T-helper 1 cell treated with Interleukin-12 subunit alpha and Interleukin-12 subunit beta and Interleukin-4 antibody, amounts not matched to agents 30 ng/mL and 1 ng/mL, for 36 hours (primary cell): ENCODE data around the gene DPF1. TPM values are rescaled to one million over a fixed set of nuclear protein-coding genes. Genes with fewer than 3 reads are reported as not detected.

Experiments
- intact Hi-C: fragments of 100-400 bp; cut with micrococcal nuclease; formaldehyde crosslinking; loops from one replicate; pipeline ENCODE4 v1.15.1; 2024
- total RNA-seq: library from RNA; stranded (reverse); gene quantifications from 2 replicates; pipeline ENCODE4 v1.2.3, GENCODE V29; 2022

DPF1 gene
- total RNA-seq, 1 donor from 2014 or later: 1.3 TPM

GRCh38 chr19:38250821-38251563 is 27.0 kb upstream of the DPF1 start:
- intact Hi-C loops: no loop called here

- intact Hi-C loops: no loop called here
These were observed 26.4 kb upstream of the DPF1 start for GRCh38 chr19:38250428-38250820.

DNA sequence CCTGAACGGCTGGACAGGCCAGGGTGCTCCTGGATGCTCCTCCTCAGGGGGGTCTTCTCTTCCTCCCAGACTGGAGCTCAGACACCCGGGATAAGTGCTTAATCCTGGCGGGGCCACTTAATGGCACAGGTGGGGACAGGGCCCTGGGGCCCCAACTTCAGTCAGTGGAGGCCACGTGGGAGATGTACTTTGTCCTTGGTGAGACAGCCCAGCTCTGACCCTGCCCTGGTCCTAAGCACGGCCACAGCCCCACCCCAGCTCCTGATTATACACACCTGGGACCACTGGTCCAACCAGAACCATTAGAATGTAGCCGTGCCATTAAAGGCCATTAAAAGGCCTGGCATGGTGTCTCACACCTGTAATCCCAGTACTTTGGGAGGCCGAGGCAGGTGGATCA is 24.4 kb upstream of the DPF1 start:
- intact Hi-C loops: no loop called here

- intact Hi-C loops: no loop called here
These were observed 23.8 kb upstream of the DPF1 start for GRCh38 chr19:38247734-38248268.

- intact Hi-C loops: no loop called here
These were observed 23.1 kb upstream of the DPF1 start for GRCh38 chr19:38247126-38247525.

DNA sequence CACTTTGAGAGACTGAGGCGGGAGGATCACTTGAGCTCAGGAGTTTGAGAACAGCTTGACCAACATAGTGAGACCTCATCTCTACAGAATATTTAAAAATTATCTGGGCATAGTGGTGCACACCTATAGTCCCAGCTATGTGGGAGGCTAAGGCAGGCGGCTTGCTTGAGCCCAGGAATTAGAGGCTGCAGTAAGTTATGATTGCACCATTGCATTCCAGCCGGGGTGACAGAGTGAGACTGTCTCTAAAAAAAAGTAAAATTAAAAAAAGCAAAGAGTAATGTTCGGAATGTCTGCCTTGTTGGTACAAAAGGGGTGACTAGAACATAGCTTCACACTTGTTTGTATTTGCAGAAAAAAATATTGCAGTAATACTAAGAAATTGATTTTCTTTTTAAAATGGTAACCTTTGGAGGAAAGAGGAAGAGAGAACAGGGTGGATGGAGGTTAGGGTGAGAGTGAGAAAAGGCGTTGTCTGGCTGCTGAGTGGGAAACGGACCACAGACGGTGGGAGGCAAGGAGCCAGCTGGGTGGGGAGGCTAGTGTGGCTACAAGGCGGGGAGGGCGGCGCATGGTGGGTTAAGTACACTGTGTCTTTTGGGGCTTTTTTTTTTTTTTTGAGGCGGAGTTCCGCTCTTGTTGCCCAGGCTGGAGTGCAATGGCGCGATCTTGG is 21.9 kb upstream of the DPF1 start:
- intact Hi-C loops: loop anchor here (2.0 kb wide), 1 partner anchor 19 kb away; the partner anchor contains the start of gene SPINT2

- intact Hi-C loops: loop anchor here (1.0 kb wide), 1 partner anchor 10 kb away; no protein-coding TSS in a partner anchor
These were observed 19.3 kb upstream of the DPF1 start for GRCh38 chr19:38243279-38243673.

DNA sequence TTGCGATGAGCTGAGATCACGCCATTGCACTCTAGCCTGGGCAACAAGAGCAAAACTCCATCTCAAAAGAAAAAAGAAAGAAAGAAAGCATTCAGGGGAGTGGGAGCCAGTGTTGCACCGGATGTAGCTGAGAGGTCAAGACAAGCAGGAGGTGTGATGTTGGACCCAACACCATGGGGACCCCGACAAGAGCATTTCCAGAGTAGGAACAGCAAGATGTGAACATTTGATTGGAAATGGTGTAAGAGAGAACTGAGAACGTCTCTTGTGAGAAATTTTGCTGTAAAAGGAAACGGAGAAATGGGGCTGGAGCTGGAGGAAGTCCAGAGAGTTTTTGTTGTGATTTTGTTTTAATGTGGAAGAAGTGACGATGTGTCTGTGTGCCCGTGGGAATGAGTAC is 15.8 kb upstream of the DPF1 start:
- intact Hi-C loops: no loop called here

DNA sequence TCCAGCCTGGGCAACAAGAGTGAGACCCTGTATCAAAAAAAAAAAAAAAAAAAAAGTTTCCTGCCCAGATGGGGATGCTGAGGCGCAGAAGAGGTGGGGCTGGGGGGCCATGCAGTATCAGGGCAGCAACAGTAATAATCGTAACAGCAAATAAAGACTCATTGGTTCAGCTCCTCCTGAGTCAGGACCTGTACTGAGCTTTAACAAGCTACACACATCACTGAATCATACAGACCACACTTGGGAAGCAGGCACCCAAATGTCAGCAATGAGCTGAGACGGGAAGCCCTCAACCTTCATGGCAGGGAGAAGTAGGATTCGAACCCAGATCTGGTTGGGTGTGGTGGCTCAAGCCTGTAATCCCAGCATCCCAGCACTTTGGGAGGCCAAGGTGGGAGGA is 10.6 kb upstream of the DPF1 start:
- intact Hi-C loops: loop anchor here (1.0 kb wide), 1 partner anchor 101 kb away; the partner anchor contains the start of gene CATSPERG

DNA sequence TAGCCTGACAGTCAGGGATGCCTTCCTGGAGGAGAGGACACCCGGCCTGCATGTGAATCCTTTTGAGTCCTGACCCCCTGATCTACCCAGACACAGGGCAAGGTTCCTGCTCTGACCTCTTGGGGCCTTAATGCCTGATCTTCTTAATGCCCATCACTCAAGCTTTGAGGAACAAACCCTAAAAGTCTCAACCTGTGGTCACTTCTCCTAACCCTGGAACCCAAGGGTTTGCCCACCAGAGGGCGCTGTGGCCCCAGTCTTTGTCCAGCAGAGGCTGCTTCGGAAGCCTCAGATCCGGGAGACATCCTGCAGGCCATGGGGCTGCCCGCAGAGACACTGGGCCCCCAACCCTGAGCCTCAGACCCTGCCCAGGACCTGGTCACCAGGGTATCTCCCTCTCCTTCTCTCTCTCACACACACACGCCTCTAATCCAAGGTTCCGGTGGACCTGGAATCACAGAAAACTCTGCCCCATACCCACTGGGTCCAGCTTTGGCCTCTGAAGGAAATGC is 9.8 kb upstream of the DPF1 start:
- intact Hi-C loops: loop anchor here (1.0 kb wide), 3 partner anchors 10 to 331 kb away; partner anchors contain the start of gene CATSPERG

- intact Hi-C loops: no loop called here
These were observed 7.9 kb upstream of the DPF1 start for GRCh38 chr19:38231918-38232317.

DNA sequence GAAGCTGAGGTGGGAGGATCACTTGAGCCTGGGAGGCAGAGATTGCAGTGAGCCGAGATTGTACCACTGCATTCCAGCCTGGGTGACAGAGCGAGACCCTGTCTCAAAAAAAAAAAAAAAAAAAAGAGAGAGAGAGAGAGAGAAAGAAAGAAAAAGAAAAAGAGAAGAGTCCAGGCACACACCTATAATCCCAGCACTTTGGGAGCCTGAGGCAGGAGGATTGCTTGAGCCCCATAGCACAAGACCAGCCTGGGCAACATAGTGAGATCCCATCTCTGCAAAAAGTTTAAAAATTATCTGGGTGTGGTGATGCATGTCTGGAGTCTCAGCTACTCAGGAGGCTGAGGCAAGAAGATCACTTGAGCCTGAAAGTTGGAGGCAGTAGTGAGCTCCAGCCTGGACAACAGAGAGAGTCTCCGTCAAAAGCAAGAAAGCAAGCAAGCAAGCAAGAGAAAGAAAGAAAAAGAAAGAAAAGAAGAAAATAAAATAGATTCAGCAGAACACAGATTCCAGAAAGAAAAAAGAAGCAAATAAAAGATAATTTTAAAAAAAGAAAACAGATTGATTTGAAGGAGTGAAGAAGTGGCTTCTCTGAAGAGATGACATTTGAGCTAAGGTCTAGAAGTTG is 6.6 kb upstream of the DPF1 start:
- intact Hi-C loops: loop anchor here (1.0 kb wide), 1 partner anchor 144 kb away; the partner anchor contains the start of gene PSMD8

- intact Hi-C loops: loop anchor here (1.0 kb wide), 5 partner anchors 35 to 322 kb away; partner anchors contain the start of genes CATSPERG, PSMD8, SIPA1L3 and SPINT2
These were observed 5.6 kb upstream of the DPF1 start for GRCh38 chr19:38229585-38230073.

DNA sequence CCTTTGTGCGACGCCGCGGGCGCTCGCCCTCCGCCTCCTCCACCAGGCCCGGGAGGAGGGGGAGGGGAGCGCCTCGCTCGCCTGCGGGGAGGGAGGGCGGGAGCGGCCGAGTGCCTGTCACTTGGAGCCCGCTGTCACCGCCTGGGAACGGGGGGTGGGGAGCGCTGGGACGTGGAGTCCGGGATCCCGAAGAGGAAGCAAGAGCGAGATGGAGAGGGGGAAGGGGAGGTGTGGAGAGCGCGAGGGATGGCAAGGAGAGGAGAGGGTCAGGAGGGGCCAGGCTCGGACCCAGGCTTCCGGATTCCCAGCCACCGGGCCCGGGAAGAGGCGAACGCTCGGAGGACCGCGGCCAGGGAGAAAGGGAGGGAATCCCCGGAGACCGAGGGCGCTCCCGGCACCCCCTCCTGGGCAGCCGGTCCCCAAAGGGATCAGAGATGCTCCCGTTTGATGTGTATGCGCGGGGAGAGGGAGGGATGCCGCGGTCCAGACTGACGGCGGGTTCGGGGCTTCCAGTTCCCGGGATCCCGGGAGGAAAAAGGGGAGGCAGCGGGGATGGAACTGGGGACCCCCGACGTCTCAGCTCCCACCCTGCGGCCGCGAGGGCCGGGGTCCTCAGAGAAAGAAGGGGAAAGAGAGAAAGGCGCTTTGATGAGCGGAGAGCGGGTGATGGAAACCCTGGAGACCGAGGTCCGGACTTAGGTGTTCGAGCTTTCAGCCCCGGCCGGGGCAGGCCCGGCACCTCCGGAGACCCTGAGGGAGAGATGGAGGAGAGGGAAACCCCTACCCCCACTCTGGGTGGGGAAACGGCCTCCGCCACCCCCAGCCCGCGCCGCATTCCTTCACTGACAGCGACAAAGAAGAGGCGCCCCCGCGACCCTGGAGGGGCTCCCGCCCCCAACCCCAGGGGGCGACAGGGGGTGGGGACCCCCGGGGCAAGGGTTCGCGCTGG is 4.7 kb upstream of the DPF1 start:
- intact Hi-C loops: loop anchor here (1.0 kb wide), 4 partner anchors 36 to 321 kb away; partner anchors contain the start of genes CATSPERG, SIPA1L3 and SPINT2

DNA sequence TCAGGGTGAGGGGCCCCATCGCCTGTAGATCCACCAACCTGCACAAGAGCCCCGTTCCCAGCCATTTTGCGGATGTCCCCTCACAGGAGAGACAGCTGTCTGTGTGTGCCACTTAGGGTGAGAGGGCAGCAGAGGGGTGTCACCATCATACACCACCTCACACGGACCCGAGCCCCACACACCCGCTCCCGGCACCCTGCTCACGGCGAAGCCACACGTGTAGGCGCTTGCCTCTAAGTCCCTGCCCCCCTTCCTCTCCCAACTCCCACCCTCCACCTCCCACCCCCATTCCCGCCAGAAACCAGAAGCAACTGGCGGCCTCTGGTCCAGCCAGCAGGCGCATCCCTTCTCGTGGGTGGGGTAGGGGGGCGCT is 4.0 kb upstream of the DPF1 start:
- intact Hi-C loops: no loop called here

DNA sequence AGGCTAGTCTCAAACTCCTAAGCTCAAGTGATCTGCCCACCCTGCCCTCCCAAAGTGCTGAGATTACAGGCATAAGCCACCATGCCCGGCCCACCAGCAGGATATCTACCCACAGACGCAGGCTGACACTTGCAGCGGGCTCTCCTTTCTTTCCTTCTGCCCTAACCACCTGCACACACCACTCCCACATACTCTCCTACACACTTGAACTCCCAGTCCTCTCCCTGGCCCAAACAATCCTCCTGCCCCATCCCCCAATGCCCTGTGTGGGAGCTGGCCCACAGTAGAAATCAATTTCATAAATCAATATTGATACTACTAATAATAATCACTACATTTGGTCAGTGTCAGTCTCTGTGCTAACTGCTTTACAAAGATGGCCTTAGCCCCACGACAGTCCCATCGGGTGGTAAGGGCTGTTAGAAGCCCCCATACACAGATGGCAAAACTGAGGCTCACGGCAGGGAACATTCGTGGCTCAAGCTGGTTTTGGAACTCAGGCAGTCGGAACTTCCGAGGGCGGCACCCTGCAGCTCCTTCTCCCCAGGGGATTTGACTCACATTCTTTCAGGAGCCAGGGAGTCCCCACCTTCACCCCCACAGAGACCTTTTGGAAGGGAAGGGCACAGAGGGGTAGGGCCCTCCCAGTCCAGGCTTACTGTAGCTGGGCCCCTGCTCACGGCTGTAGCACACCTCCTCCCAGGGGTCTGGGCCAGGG is 3.4 kb upstream of the DPF1 start:
- intact Hi-C loops: no loop called here

DNA sequence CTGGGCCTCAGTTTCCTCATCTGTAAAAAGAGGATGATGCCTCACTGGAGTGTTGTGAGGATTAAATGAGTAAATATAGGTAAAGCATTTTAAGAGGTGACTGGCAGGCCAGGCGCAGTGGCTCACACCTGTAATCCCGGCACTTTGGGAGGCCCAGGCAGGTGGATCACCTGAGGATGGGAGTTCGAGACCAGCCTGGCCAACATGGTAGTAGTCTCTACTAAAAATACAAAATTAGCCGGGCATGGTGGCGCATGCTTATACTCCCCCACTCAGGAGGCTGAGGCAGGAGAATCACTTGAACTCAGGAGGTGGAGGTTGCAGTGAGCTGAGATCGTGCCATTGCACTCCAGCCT is 819 bp upstream of the DPF1 start:
- intact Hi-C loops: loop anchor here (2.0 kb wide), 1 partner anchor 176 kb away; no protein-coding TSS in a partner anchor

- intact Hi-C loops: loop anchor here (2.0 kb wide), 1 partner anchor 175 kb away; no protein-coding TSS in a partner anchor
These were observed 407 bp downstream of the DPF1 start for GRCh38 chr19:38223617-38224013.

- intact Hi-C loops: no loop called here
These were observed 901 bp downstream of the DPF1 start for GRCh38 chr19:38223119-38223523.
